Ovary (tissue), 3 donors: ENCODE measurements around the gene BCAN.

ENCODE experiments used
- POLR2A ChIP-seq: fragments of 450-650 bp; IDR thresholded peaks from one replicate; pipeline ENCODE4 v1.6.1; 2017; ENCODE audit warnings: antibody characterized with exemption, mild to moderate bottlenecking, moderate library complexity
- TF ChIP-seq, protein P1 (sequence below), 3 donors: fragments of 450-650 bp in 2 of 3; fragments of 200-600 bp in 1 of 3; IDR thresholded peaks; one replicate each; pipeline versions ENCODE4 v1.5.1 to v1.8.0; 2016 to 2022; ENCODE audit warnings: antibody characterized with exemption in 3 of 3, mild to moderate bottlenecking in 1 of 3
- donor health status: DM: no; HTN: no; CAD: no.

DNA sequence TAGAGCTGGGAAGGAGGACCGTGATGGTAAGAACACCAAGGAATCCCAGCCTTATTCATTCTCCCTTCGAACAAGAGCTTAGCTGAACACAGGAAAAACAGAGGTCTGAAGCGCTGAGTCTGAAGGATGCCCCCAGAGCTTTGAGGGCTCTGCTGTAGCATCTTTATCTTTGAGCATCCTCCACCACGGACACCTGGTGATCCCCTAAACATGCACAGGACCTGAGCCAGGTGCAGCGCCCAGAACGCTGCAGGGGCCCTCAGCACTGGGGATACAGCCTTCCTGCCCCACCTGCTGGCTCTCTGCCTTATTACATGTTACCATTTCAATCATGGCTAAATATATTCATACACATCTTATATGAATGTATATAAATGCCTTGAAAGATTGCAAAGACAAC lies 32.9 kb upstream of the BCAN start:
- no peak for TF ChIP-seq POLR2A
- TF ChIP-seq, protein P1, sequence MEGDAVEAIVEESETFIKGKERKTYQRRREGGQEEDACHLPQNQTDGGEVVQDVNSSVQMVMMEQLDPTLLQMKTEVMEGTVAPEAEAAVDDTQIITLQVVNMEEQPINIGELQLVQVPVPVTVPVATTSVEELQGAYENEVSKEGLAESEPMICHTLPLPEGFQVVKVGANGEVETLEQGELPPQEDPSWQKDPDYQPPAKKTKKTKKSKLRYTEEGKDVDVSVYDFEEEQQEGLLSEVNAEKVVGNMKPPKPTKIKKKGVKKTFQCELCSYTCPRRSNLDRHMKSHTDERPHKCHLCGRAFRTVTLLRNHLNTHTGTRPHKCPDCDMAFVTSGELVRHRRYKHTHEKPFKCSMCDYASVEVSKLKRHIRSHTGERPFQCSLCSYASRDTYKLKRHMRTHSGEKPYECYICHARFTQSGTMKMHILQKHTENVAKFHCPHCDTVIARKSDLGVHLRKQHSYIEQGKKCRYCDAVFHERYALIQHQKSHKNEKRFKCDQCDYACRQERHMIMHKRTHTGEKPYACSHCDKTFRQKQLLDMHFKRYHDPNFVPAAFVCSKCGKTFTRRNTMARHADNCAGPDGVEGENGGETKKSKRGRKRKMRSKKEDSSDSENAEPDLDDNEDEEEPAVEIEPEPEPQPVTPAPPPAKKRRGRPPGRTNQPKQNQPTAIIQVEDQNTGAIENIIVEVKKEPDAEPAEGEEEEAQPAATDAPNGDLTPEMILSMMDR (IDR thresholded peaks at IDR 0.05): no peak
